HG03103 (cell line): ENCODE data around the gene ARGLU1.
"Not testable (repeated sequence)": the region's sequence is repeated elsewhere in the genome, so short reads cannot be mapped to it uniquely, and the experiment has no call there.

ENCODE experiments used
- ATAC-seq: cut with Tn5 transposase; IDR thresholded peaks from one replicate; pipeline ENCODE4 v1.9.1; 2021; ENCODE audit warnings: low read depth; ENCODE audit not compliant: unreplicated experiment

Gene ARGLU1

GRCh38 chr13:106567474-106568298, at the start of gene ARGLU1:
Gene ARGLU1, minus strand, starts transcription at chr13:106568137. Its CDS starts 218 bp downstream, at chr13:106567919.
- ATAC-seq = peak; percentile 59

GRCh38 chr13:106617561-106617960, 49.6 kb upstream of the ARGLU1 start:
- no peak for ATAC-seq

DNA sequence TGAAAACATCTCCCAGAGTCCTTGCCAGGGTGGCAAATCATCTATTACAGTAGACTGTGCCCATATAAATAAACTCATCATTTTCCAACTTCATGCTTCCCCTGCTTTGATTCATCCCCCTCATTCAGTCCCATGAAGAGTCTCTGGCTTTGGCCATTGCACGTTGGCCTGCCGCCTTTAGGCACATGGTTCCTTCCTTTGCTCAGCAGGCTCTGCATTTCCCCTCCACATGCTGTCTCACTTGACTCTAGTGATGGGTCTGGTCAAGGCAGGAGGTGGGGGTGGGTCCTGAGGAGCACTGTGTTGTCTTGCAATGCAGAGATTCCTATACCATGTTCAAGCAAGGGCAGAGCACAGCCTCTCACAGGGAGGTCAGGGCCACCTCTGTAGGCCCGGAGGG, 48.8 kb upstream of the ARGLU1 start:
- ATAC-seq = no peak

DNA sequence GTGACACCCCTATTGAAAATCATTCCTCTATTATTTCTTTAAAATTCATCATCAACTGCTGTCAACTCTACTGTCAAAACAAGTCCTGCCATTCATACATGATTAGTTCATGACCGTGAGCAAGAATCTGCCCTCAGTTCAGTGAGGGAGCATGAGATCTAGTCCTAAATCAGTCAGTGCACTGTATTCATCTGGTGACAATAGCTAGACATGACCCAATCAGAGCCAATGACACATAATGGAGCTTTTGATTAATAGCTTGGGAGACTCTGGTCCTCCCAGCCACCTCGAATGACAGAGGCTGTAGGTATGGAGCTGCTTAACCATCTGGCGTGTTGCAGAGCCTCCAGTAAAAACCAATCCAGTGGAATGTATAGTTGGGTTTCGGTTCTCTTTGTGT, 46.9 kb upstream of the ARGLU1 start:
- no peak for ATAC-seq

DNA sequence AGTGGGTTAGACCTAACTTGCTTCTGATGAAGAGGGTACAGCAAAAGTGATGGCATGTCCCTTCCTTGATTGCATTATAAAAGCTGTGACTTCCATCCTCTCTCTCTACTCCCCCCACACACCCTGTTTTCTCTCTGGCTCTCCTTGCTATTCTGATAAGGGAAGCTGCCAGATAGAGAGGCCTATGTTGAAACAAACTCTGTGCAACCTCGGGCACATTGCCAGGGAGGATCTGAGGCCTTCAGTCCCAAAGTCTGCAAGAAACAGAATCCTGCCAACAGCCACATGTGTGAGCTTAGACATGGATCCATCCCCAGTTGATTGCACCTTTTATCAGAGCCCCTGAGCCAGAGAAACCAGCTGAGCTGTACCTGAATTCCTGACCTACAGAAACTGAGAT, 44.8 kb upstream of the ARGLU1 start:
- ATAC-seq = no peak

DNA sequence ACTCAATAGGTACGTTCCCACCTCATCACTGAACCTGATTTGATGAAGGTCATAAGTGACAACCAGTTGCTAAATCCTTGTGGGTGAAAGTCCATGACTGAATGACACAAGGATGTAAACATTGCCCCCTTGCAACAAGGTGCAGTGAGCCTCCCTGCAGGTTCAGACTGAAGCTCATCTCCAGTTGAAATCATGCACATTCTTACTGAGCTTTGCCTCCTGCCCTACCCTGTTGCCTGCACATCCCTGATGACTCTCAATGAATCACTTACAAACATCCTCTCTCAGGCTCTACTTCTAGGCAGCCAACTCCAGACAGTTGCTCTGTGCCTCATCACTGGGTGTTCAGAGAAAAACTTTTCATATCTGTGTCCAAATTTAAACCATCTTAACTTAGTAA, 42.5 kb upstream of the ARGLU1 start:
- no peak for ATAC-seq

DNA sequence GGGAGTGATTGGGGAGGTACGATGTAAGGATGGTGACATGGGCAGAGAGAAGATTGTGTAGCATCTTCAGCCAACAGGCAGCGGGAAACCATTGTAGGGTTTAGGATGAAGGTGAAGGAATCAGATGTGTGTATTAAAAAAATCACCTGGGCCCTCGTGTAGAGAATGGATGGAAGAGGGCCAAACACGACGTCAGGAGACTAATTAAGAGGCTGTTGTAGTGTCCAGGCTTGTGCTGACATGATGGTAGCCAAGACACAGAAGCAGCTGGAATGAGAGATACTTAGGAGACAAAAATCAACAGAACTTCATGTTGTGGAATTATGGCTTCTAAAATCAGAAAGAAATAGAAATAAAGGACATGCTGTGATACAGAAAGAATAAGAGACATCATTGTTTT, 41.2 kb upstream of the ARGLU1 start:
- ATAC-seq = no peak

DNA sequence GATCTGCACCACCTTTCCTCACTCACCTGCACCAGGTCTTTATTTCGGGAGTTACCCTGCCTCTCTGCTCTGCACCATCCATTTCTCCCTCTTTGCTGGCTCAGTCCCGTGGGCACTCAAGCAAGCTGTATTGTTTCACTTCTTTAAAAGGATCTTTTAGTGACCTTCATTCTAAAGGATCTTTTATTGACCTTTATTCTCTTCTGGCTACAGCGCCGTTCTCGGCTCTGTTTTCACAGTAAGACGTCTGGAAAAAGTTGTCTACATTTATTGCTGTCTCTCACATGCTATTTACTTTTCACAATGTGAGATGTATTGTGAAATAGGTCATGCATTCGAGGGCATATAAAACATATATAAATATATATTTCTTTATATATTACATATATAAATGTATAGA, 35.6 kb upstream of the ARGLU1 start:
- no peak for ATAC-seq

DNA sequence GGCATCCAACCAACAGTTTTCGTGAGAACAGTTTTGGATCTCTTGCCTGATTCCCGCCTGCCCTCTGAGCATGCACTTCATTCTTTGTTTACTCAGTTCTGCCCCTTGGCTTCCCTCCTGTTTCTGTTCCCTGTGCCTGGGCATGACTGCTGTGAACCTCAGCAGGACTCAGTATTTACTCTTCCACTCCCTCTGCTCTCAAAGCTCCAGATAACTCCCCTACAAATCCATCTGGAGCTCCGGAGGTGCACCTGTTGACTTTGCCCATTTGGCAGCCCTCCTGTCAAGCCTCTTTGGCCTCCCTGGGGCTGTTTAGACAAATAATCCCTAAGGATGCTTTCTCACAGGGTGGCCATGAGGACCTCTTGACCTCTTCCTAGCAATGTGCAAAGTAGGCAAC, 34.2 kb upstream of the ARGLU1 start:
- ATAC-seq = no peak

DNA sequence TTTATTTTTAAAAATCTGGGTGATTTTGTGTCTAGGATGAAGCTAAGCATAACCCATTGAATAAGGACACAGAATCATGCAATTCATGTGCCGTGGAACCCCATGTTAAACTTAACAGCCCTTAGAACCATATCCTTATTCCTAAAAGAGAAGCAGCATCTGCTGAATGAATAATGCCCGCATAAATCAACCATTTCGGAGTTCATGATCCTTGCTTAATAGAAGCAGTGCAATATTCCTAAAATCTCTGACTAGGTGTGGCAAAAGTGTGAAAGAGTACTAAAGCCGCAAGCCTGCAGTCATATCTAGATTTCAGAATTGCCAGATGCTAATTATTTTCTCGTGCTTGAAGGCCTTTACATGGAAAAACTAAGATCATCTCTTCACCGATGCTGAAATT, 33.6 kb upstream of the ARGLU1 start:
- no peak for ATAC-seq

DNA sequence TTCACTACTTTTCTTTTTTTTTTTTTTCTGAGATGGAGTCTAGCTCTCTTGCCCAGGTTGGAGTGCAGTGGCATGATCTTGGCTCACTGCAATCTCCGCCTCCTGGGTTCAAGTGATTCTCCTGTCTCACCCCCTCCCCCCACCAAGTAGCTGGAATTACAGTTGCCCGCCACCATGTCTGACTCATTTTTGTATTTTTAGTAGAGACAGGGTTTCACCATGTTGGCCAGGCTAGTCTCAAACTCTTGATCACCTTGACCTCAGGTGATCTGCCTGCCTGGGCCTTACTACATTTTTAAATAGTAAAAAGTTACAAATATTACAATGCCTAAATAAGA, 32.8 kb upstream of the ARGLU1 start:
- ATAC-seq = not testable (repeated sequence)

GRCh38 chr13:106599875-106600797, 32.2 kb upstream of the ARGLU1 start:
- no peak for ATAC-seq

- ATAC-seq = no peak
Measured at GRCh38 chr13:106597749-106598395, 29.9 kb upstream of the ARGLU1 start.

DNA sequence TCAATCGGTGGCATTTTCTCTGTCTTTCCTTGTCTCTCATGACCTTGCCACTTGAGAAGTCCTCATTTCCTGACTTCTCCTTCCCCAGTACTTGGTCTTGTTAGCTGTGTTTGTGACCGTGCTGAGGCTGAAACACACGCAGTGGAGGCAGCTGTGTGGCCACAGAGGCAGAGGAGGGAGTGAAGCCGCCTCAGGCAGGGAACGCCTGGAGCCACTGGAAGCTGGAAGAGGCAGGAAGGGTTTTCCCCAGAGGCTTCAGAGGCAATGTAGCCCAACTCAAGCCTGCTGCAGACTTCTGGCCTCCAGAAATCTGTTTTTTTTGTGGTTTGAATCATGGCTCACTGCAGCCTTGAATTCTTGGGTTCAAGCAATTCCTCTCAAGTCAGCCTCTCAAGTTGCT, 29.2 kb upstream of the ARGLU1 start:
- ATAC-seq = no peak

GRCh38 chr13:106596275-106596937, 28.5 kb upstream of the ARGLU1 start:
- ATAC-seq = no peak

DNA sequence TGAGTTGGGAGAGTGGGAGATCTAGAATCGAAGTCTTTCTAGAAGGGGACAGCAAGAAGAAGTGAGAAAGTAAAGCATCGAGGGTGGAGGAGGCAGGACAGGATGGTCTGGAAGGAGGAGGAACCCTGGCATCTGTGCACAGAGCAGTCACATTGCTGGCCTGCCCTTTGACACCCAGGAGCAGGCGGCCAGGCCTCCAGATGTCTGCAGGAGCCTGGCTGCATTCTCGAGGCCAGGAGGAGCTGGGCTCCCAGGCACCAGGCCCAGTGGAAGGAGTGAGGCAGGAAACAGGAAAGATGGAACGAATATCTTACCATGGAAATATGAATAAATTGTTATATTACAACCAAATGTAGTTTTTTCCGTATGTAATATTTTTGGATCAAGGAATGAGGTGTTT, 27.7 kb upstream of the ARGLU1 start:
- ATAC-seq = no peak

GRCh38 chr13:106594980-106595379, 27.0 kb upstream of the ARGLU1 start:
- ATAC-seq = no peak

DNA sequence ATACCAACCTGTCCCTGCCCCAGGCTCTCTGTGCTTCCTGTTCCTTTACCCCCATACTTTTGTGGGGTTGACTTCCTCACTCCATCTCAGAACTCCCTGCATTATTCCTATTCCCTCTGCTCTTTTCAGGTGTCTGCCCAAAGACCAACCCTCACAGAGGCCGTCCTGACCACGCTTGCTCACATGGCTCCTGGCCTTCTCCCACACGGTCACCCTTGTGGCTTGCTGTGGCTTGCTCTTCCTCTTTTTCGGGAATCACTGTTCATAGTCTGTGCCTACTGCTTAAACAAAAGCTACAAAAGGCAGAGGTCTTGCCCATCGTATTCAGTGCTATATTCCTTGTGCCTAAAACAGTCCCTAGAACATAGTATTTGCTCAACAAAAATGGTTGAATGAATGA, 25.2 kb upstream of the ARGLU1 start:
- no peak for ATAC-seq

DNA sequence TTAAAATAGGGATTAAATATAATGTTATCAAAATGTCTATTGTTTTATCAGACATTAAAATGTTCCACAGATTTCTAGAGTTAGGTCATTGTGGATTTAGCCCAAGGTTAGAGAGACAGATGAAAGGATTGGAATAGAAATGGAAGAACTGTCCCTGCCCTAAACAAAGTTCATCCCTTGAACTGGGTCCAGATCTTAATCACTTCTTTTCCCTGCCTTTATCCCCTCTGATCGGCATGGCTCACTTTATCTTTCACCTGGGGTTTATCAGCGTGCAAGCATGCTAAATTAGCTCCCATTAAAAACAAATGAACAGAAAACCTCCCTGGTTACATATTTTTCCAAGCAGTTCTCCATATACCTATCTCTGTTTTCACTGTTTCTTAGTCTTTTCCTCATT, 23.4 kb upstream of the ARGLU1 start:
- ATAC-seq = no peak

DNA sequence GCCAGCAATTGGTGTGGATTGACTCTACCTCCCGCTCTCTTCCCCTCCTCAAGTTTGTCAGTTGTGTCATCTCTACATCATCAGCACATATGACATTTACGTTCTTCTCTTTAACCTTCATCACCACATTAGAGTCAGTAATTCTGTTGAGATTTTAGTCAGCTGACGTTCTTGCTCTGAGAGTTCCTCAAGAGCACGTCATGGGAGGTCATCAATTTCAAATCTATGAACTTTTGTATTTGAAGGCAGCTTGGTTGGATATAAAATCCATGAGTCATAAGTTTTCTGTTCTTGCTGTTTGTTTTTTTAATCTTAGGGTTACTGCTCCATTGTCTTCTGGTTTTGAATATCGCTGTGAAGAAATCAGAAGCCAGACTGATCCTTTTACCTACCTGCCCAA, 21.8 kb upstream of the ARGLU1 start:
- no peak for ATAC-seq

DNA sequence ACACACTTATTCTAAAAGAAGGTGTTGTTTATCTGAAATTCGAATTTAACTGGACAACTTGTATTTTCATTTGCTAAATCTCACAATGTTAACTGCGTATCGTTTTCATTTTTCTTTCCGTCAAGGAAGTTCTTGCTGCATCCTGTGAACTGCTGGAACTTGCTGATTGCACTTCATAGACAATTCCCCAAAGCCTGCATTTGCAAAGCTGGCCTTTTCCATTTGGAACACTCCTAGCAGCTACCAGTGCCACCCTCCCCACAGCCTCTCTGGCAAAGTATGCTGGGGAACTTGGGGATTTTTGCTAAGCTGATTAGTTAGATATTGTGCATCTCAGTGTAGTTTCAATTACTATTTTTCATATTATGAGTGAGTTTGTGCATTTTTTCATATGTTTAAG, 20.4 kb upstream of the ARGLU1 start:
- ATAC-seq = no peak
